Measurements from ENCODE around the gene KAZN.

The KAZN gene

GRCh38 chr1:15053153-15053552 is 454.7 kb downstream of the KAZN start:
- no peak for TF ChIP-seq CTCF (conservative IDR thresholded peaks at IDR 0.05; ENCODE audit: low read length)
- DNase-seq (ENCODE audit: low read depth) = no peak

GRCh38 chr1:15055736-15056415 is 457.4 kb downstream of the KAZN start:
- DNase-seq (ENCODE audit: low read depth) = no peak
- no peak overlapping the region for H3K4me3 ChIP-seq (ENCODE audit: low read length)
- TF ChIP-seq CTCF (conservative IDR thresholded peaks at IDR 0.05; ENCODE audit: low read length) = no peak

More at GRCh38 chr1:15053153-15053552, 454.7 kb downstream of the KAZN start:
- no peak overlapping the region for H3K4me3 ChIP-seq (ENCODE audit: low read length)

- peak; percentile 34 for DNase-seq (ENCODE audit: low read depth)
- no peak overlapping the region for H3K4me3 ChIP-seq (ENCODE audit: low read length)
- no peak for TF ChIP-seq CTCF (conservative IDR thresholded peaks at IDR 0.05; ENCODE audit: low read length)
These were observed 458.2 kb downstream of the KAZN start for GRCh38 chr1:15056515-15057285.

GRCh38 chr1:15057834-15058233 is 459.3 kb downstream of the KAZN start:
- H3K4me3 ChIP-seq (ENCODE audit: low read length) = no peak overlapping the region
- DNase-seq (ENCODE audit: low read depth) = no peak
- no peak for TF ChIP-seq CTCF (conservative IDR thresholded peaks at IDR 0.05; ENCODE audit: low read length)

- no peak for TF ChIP-seq CTCF (conservative IDR thresholded peaks at IDR 0.05; ENCODE audit: low read length)
- DNase-seq (ENCODE audit: low read depth) = no peak
- no peak overlapping the region for H3K4me3 ChIP-seq (ENCODE audit: low read length)
These were observed 459.8 kb downstream of the KAZN start for GRCh38 chr1:15058261-15058660.

- H3K4me3 ChIP-seq (ENCODE audit: low read length) = no peak overlapping the region
- no peak for DNase-seq (ENCODE audit: low read depth)
- no peak for TF ChIP-seq CTCF (conservative IDR thresholded peaks at IDR 0.05; ENCODE audit: low read length)
These were observed 461.6 kb downstream of the KAZN start for GRCh38 chr1:15060104-15060503.
